IPS DF 19.7 (cell line): ENCODE data around the gene ETFDH.
"Not testable (repeated sequence)": the region's sequence is repeated elsewhere in the genome, so short reads cannot be mapped to it uniquely, and the experiment has no call there.

ENCODE experiments used
- DNase-seq: peaks from one replicate; pipeline ENCODE4 v3.0.0-alpha.2; 2013; ENCODE audit warnings: low read depth, low spot score

Gene ETFDH

DNA sequence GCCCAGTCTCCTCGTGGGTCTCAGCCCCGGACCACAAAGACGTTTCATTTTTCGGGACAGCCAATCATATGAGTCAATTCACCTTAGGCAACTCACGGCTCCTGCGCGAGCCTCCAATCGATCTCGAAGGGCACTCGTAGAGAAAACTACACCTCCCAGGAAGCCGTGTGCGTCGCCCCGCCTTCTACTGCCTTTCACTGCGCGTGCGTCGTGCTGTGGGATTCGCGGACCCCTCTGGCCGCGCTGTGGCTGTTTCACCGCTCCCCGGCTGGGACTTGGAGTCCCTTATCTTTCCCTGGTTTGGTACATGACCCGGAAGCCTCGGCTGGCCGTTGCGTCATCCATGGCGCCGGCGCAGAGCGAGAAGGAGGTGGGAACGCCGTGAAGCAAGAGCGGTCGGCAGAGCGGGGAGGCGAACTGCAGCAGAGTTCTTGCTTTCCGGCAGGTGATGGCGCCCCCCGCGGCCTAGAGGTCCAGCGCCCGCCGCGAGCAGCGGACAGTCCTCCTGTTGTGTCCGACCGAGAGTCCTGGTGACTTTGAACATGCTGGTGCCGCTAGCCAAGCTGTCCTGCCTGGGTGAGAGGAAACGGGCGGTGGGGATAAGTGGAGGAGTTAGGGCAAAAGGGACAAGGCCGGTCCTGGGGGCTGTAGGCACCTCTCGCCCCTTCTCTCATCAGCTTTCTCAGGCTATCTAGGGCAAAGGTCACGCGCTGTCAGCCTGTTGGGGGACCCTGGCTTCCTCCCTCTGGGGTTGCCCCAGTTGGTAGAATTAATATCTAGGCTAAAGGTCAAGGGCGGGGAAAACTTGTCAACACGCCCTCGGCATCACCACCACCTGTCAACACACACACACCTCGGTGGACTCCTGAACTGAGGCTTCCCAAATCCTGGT is at the start of gene ETFDH:
TSS of gene ETFDH (plus strand) at position 382 of the 892 bp plus-strand sequence. CDS start at position 543, 161 bp downstream.
- DNase-seq: peak; percentile 97

DNA sequence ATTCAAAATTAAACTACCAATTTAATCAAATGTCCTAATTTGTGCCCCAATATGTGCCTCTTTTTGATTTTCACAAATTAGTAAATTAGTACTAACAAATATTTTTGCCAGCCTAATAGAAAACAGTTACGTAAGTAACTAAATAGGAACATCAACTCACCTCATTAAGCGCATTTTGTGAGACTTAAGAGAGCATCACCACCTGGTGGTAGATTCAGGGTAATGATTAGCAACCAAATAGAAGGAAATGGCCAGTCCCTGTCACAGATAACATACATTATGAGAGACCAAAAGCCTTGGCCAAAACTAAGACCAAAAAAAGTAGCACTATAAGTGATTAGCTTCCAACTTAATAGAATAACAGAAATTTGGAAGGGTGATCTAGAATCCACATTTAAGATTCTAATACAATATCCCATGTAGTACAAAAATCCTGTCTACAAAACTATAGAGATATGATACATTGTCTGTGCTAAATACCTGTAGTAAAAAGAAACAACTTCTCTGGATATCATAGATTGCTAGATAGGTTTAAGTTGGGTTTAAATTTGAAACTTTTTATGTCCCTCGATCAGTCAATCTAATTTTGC is 47.1 kb upstream of the ETFDH start:
- DNase-seq: peak; percentile 28

GRCh38 chr4:158625544-158625943 is 46.6 kb upstream of the ETFDH start:
- DNase-seq: no peak

DNA sequence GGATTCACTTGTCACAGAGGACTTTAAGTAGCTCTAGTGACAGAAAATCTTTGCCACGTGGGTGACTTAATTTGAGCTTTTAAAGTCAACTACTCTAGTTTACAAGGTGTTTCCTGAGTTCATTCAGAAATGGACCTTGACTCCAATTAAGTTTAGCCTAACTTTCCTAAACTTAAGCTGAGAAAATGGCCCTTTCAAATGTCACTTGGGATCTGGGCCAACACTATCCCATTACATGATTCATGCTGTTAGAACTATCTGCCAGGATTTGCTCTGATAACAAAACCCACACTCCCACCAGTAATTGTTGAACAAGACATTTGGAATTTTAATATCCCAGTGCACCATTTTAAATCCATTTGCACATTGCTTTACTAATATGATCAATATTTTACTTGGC is 41.2 kb upstream of the ETFDH start:
- DNase-seq: no peak

GRCh38 chr4:158636619-158637018 is 35.5 kb upstream of the ETFDH start:
- no peak for DNase-seq

DNA sequence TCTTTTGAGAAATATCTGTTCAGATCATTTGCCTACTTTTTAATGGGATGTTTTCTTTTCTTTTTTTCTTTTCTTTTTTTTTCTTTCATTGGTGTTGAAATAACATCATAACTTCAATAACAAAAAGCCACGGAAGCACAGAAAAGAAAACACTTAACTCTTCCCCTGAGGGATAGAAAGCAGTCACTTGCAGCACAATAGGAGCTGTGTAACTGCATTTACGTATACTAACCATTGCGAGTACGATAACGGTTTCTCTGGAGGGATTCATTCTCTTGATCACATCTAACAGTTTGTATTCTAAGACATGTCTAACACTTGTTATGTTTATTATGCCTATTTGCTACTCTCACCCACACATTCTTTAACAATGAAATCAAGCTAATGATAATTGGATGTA is 27.7 kb upstream of the ETFDH start:
- DNase-seq: no peak

DNA sequence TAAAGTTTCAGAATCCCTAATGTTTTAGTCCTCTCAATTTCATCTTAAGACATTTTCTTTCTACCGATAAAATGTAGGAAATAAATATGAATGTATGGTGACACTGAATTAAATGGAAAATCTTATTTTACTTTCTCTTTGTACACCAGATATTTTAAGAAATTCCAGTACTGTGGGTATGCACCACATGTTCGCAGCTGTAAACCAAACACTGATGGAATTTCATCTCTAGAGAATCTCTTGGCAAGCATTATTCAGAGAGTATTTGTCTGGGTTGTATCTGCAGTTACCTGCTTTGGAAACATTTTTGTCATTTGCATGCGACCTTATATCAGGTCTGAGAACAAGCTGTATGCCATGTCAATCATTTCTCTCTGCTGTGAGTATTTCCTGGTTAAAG is 27.3 kb upstream of the ETFDH start:
- no peak for DNase-seq

- no peak for DNase-seq
Measured at GRCh38 chr4:158649111-158649680, 22.9 kb upstream of the ETFDH start.

GRCh38 chr4:158652920-158653319 is 19.2 kb upstream of the ETFDH start:
- no peak for DNase-seq

DNA sequence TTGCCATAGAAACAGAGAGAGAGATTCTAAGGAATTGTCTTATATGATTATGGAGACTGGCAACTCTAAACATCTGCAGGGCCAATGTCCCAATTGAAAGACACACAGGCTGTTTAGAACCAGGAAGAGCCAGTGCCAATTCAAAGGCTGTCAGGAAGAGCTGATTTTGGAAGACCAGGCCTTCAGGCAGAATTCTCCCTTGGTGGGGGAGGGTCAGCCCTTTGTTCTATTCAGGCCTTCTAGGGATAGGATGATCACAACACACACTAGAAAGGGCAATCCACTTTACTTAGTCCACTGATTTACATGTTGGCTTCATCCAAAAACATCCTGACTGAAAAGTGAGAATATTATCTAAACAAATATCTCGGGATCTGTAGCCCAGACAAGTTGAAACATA is 15.7 kb upstream of the ETFDH start:
- no peak for DNase-seq

DNA sequence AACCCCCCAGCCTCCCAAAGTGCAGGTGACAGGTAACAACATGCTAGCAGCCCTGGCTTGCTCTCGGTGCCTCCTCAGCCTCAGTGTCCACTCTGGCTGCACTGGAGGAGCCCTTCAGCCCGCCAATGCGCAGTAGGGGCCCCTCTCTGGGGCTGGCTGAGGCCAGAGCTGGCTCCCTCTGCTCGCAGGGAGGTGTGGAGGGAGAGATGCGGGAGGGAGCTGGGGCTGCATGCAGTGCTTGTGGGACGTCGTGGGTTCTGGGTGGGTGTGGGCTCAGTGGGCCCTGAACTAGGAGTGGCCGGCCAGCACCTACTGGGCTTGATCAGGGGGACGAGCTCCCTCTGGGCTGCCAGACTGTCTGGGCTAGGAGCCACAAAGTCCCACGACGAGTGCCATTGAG is 14.8 kb upstream of the ETFDH start:
- no peak for DNase-seq

DNA sequence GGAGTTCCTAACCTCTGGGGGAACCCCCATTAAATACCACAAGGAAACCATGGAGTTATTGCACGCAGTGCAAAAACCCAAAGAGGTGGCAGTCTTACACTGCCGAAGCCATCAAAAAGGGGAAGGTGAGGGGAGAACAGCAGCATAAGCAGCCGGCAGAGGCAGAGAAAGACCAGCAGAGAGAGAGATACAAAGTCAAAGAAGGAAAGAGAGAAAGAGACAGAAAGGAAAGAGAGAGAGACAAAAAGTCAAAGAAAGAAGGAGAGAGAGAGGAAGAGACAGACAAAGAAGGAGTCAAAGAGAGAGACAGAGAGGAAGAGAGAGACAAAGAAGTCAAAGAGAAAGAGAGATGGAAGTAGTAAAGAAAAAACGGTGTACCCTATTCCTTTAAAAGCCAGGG is 8.8 kb upstream of the ETFDH start:
- not testable (repeated sequence) for DNase-seq

DNA sequence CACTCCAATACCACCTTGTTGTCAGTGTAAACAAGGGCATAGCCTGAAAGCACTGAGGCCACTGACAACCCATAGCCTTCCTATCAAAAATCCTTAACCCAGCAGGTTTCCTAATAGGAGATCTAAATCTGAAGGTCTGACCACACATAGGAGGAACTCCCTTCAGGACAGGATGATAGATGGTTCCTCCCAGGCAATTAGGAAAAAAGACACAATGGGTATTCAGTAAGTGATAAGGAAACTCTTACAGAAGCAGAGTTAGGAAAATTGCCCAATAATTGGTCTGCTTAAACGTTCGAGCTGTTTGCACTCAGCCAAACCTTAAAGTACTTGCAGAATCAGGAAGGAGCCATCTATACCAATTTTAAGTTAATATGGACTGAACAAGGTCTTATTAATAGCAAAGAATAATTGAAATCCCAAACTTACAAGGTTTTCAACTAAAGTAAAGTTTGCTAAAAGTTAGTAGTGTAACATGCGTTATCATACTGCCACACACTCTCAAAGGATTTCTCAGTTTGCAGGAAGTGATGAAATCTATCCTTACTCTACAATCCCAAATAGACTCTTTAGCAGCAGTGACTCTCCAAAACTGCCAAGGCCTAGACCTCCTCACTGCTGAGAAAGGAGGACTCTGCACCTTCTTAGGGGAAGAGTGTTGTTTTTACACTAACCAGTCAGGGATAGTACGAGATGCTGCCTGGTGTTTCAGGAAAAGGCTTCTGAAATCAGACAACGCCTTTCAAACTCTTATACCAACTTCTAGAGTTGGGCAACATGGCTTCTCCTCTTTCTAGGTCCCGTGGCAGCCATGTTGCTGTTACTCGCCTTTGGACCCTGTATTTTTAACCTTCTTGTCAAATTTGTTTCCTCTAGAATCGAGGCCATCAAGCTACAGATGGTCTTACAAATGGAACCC is 8.1 kb upstream of the ETFDH start:
- DNase-seq: not testable (repeated sequence)

GRCh38 chr4:158664806-158665205 is 7.3 kb upstream of the ETFDH start:
- no peak for DNase-seq

GRCh38 chr4:158666892-158667291 is 5.2 kb upstream of the ETFDH start:
- DNase-seq: no peak

DNA sequence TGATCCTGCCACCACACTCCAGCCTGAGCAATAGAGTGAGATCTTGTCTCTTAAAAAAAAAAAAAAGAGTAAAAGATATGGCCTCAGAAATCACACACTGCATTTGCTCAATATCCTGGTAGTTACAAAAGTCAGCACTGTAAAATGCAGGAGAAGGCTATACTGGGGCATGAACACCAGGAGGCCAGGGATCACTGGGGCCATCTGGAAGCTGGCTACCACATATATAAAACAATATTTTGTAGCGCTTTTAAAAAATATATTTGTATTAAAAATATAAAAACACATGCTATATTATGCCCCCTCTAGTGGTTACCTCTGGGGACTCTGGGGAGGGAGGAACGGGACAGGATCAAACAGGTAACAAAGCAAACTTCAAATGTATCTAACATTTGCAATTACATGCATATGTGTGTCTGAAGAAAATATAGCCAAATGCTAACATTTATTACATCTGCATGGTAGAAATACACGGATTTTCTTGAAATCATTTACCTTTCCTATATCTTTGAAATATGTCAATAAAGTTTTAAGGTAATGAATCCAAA is 4.4 kb upstream of the ETFDH start:
- no peak for DNase-seq

DNA sequence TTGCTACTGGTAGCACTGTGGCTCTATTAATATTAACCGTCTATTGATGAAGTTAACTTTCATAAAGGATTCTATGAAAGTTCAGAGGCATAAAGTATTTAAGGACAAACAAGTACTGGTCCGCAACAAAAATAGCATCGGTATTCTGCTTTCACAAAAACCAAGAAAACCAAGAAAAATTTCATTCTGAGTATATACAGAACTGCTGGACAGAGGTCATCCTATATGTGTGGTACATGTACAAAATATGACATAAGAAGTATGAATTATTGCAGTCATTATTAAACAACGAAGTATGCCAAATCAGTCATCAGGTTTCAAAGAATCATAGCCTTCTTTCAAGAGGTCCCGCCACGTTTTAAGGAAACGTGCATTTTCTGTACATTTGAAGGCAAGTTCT is 2.8 kb upstream of the ETFDH start:
- no peak for DNase-seq

DNA sequence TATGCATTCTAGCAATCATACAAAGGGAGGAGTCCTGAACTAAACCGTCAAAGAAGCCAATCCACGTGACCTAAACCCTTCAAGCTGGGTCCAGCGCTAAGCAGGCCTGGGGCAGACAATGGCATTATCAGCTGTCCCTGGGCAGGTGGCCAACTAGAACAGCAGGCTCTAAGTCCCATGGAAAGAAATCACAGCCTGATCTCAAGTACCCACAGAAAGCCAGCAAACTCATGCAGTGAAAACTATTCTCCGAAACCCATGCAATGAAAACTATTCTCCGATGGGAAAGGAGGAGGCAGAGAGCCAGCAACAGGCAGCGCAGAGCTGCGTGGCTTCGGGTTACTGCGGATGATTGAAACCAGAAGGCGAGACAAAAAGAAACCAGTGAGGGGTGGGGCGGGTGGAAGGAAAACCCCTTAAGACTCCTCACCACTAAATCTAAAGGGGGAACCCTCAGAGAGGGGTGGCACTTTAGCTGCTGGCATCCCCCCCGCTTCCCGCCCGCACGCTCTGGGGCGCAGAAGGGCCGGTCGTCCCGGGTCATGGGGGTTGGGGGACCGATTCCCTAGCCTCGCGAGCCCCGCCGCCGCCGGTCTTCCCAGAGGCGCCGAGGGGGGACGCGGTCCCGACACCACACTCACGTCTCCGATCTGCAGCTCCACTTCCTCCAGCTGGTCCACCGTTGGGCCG is 976 bp upstream of the ETFDH start:
- no peak for DNase-seq

DNA sequence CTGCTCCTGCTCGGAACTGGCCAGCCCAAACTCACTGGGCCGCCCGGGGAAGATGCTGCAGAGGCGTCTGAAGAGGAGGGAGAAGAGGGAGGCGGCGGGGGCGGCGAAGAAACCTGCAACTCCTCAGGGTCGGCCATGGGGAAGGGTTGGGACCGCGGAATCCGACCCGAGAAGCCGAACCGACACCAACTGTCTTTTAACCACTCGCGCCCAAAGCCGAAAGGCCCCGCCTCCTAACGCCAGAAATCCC is 506 bp upstream of the ETFDH start, which contains the start of gene C4orf46:
TSS of gene C4orf46 (minus strand) at position 223 of the 250 bp plus-strand sequence. CDS start at position 137, 86 bp downstream.
- DNase-seq: no peak

DNA sequence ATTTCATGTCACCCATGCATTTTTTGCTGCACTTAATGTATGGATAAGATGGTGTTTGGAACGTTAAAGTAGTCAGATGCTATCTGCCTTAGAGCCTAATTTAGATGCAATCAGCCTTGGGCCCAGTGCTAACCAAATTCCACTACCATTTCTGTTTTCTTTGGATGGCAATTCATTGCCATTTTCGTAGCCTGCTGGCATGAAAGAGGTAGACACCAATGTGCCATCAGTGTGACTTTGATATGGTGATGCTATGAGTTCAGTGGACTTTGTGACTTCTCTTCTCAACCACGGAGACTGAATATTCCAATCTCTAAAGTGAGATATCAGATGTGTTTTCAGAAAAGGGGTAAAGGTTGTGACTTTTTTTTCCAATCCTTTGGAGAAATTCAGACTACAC is 1.5 kb downstream of the ETFDH start:
- DNase-seq: no peak

DNA sequence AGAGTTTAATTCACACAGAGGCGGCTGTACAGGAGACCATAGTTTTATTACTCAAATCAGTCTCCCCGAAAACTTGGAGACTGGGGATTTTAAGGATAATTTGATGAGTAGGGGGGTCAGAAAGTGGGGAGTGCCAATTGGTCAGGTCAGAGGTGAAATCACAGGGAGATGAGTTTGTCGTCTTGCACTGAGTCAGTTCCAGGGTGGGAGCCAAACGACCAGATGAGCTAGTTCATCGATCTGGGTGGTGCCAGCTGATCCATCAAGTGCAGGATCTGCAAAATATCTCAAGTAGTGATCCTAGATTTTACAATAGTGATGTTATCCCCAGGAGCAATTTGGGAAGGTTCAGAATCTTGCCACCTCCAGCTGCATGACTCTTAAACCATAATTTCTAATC is 4.0 kb downstream of the ETFDH start:
- DNase-seq: no peak
